A549 (cell line): Measurements from ENCODE around the gene TNIK.

ENCODE experiments used
- FOSL2 ChIP-seq, 2 experiments: fragments of 450-650 bp in 1 of 2; fragments of >200 bp in 1 of 2; sonication (Bioruptor Twin) in 1 of 2; formaldehyde crosslinking; IDR thresholded peaks; 2 replicates each; pipeline versions ENCODE4 v1.5.0 to v1.6.1; 2016 to 2020; ENCODE audit warnings: mild to moderate bottlenecking in 1 of 2, moderate library complexity in 1 of 2
- POLR2A ChIP-seq: IDR thresholded peaks from 2 replicates; pipeline ENCODE4 v1.6.1; 2012; ENCODE audit warnings: mild to moderate bottlenecking, low read length
- SMC3 ChIP-seq: fragments of >200 bp; sonication (Bioruptor Twin); formaldehyde crosslinking; IDR thresholded peaks from 3 replicates; pipeline ENCODE4 v1.6.1; 2018; ENCODE audit warnings: inconsistent platforms
- TF ChIP-seq, protein P1 (sequence below): fragments of >200 bp; sonication (Bioruptor Twin); formaldehyde crosslinking; IDR thresholded peaks from 3 replicates; pipeline ENCODE4 v1.5.1; 2016

DNA sequence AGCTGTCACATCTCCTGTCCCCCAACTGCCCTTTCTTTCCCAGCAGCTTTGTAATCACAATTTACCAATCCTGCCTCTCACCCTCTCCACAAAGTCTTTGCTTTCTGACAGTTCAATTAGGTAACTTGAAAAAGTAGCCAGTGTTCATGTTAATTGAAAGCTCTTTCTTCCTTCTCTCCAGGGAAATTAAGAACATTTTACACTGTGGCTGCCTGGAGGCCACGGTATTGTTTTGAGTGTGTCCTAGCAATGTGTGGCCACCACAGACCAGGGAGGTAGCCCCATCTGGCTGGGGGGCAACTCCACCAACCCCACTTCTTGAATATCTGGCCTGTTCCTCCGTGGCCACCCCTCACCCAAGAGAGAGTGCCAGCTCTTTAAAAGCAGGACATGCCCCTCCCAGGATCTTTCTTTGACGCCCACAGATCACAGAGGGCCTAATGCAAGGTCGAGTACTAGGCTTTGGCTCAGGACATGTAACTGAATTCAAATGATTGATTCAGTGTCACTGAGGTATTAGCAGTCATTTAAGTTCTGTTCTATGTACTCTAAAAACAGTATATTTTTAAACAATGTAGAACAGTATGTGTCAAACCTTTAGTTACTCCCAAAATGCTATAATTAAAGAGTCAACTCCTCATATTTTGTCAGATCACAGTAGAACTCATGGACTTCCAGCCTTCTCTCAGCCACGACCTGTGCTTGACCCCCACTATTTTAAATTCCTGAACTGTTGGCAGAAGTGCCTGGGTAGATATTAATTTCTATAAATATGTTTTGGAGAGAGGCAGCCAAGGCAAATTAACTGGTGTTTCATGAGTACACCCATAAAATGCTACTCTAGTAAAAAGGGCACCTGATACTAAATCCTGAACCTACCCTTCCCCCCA is 164.5 kb downstream of the TNIK start:
- TF ChIP-seq FOSL2 (IDR thresholded peaks at IDR 0.05) (no peak), FOSL2 (CRISPR knock-in tag; IDR thresholded peaks at IDR 0.05) (no peak), POLR2A (no peak), SMC3 (no peak)
- TF ChIP-seq, protein P1, sequence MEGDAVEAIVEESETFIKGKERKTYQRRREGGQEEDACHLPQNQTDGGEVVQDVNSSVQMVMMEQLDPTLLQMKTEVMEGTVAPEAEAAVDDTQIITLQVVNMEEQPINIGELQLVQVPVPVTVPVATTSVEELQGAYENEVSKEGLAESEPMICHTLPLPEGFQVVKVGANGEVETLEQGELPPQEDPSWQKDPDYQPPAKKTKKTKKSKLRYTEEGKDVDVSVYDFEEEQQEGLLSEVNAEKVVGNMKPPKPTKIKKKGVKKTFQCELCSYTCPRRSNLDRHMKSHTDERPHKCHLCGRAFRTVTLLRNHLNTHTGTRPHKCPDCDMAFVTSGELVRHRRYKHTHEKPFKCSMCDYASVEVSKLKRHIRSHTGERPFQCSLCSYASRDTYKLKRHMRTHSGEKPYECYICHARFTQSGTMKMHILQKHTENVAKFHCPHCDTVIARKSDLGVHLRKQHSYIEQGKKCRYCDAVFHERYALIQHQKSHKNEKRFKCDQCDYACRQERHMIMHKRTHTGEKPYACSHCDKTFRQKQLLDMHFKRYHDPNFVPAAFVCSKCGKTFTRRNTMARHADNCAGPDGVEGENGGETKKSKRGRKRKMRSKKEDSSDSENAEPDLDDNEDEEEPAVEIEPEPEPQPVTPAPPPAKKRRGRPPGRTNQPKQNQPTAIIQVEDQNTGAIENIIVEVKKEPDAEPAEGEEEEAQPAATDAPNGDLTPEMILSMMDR = no peak
